HFFc6 (cell line): ENCODE results near the gene SMPDL3A. TPM values are rescaled to one million over a fixed set of nuclear protein-coding genes. Genes with fewer than 3 reads are reported as not detected.

Source experiments
- DNase-seq: peaks from one replicate; pipeline ENCODE4 v3.0.0-alpha.2; 2018
- H3K27ac Mint-ChIP-seq: 2 replicates; pipeline ENCODE4 v1.8.0; 2020; ENCODE audit warnings: mild to moderate bottlenecking, mixed read lengths
- H3K27me3 Mint-ChIP-seq: 2 replicates; pipeline ENCODE4 v1.8.0; 2021; ENCODE audit warnings: mild to moderate bottlenecking, moderate library complexity, mixed read lengths; ENCODE audit not compliant: insufficient read depth
- H3K36me3 Mint-ChIP-seq: 2 replicates; pipeline ENCODE4 v1.8.0; 2021; ENCODE audit warnings: low read depth, mixed read lengths
- H3K4me1 Mint-ChIP-seq: 2 replicates; pipeline ENCODE4 v1.8.0; 2020; ENCODE audit warnings: low read depth, mixed read lengths
- H3K4me3 Mint-ChIP-seq: 2 replicates; pipeline ENCODE4 v1.8.0; 2020; ENCODE audit warnings: mild to moderate bottlenecking, moderate library complexity, mixed read lengths
- H3K9me3 Mint-ChIP-seq: 2 replicates; pipeline ENCODE4 v1.8.0; 2020; ENCODE audit warnings: mild to moderate bottlenecking, mixed read lengths
- total RNA-seq, 6 experiments: library from RNA; stranded (reverse); fragmentation: NEBNext Ultra II Directional; extraction: Animal tissue kit (Norgen Biotek cat#: 25700); gene quantifications; 2 replicates in 1 of 6; 3 replicates in 5 of 6; pipeline ENCODE4 v1.2.3, GENCODE V29; 2021
- TF ChIP-seq, protein P1 (sequence below): fragments of 200-600 bp; sonication (generic); IDR thresholded peaks from 2 replicates; pipeline ENCODE4 v1.5.0; 2021; ENCODE audit warnings: antibody characterized with exemption, mild to moderate bottlenecking

SMPDL3A gene
- total RNA-seq, 6 experiments from 2014 or later = 4.8 to 8.2 (median 6.8) TPM

DNA sequence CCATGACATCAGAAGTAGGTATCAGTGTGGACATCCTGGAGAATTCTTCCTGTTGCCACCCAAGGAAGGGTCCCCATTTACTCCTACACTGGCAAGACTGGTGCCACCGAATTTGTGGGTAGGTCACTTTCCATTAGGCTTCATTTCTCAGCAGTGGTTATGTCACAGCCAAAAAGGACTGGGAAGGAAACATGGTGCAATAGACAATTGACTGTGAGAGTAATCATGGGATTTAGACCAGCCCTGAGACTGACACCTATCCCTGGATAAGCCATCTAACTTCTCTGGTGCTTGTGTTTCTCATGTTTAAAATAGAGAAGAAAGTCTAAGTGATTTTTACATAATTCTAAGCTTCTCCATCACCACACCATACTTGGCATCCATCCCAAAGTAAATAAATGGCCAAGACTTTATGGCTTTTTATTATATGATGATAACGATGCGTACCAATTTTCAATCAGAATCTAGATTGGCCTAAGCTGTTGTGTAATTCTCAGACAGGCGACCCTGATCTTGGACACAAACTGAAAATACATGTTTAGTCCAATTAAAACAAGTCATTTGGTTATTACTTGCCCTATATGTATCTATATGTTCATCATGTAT is 10.2 kb downstream of the SMPDL3A start:
- no peak overlapping the region for H3K27ac Mint-ChIP-seq

DNA sequence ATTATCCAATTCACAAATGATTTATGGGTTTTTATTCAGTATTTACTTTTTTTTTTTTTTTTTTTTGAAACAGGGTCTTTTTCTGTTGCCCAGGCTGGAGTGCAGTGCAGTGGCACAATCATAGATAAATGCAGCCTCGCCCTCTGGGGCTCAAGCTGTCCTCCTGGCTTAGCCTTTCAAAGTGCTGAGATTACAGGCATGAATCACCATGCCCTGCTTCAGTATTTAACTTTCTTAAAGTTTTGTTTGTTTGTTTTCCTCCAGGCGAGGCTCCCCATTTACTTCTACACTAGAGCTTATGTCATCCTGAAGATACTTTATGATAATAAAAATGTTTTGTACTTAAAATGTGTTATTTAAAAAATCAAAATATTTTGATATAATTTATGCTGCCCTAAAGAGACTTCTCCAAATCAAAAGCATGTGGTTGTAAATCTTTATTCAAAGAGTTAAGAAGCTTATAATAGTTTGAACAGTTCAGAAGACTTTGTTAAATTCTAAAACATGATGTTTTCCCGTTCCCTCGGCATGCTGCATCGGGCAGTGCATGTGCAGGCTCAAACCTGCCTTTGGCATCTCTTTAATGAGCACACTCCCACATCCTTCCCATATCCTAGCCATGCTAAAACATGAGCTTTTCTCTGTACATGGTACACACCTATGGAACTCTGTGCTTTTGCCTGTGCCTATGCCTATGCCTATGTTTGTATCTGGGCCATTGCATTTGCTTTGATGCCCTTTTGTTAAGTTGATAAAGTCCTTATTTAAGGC is 11.0 kb downstream of the SMPDL3A start:
- TF ChIP-seq, protein P1, sequence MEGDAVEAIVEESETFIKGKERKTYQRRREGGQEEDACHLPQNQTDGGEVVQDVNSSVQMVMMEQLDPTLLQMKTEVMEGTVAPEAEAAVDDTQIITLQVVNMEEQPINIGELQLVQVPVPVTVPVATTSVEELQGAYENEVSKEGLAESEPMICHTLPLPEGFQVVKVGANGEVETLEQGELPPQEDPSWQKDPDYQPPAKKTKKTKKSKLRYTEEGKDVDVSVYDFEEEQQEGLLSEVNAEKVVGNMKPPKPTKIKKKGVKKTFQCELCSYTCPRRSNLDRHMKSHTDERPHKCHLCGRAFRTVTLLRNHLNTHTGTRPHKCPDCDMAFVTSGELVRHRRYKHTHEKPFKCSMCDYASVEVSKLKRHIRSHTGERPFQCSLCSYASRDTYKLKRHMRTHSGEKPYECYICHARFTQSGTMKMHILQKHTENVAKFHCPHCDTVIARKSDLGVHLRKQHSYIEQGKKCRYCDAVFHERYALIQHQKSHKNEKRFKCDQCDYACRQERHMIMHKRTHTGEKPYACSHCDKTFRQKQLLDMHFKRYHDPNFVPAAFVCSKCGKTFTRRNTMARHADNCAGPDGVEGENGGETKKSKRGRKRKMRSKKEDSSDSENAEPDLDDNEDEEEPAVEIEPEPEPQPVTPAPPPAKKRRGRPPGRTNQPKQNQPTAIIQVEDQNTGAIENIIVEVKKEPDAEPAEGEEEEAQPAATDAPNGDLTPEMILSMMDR = no peak
- Mint-ChIP-seq H3K4me3 (no peak overlapping the region), H3K36me3 (0 out of 2 replicates have a peak, but pooled peaks cover 4% of the 10 kb centered on the region), H3K4me1 (peaks cover 61% of the 10 kb centered on the region), H3K27me3 (no peaks in the 10 kb centered on the region), H3K9me3 (no peaks in the 10 kb centered on the region), H3K27ac (no peak overlapping the region)
- DNase-seq = peak; percentile 50

More for the DNA sequence above, 10.2 kb downstream of the SMPDL3A start:
- Mint-ChIP-seq H3K36me3 (0 out of 2 replicates have a peak, but pooled peaks cover 4% of the 10 kb centered on the region), H3K4me3 (no peak overlapping the region), H3K4me1 (peaks cover 61% of the 10 kb centered on the region), H3K27me3 (no peaks in the 10 kb centered on the region), H3K9me3 (no peaks in the 10 kb centered on the region)
- TF ChIP-seq, protein P1 = no peak
- no peak for DNase-seq

DNA sequence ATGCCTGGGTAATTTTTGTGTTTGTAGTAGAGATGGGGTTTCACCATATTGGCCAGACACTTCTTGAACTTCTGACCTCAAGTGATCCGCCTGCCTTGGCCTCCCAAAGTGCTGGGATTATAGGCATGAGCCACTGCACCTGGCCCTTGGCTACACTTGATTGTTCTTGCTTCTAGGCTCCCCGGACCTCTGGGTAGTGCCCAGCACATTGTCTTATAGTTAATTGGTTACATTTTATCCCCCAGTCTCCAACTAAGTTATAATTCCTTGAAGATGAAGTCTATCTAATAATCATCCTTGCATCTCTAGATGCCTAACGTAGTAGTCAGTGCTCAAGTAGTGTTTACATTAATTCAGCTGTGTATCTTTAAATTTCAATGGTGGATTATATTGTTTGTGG is 11.8 kb downstream of the SMPDL3A start:
- TF ChIP-seq, protein P1 = no peak
- no peak for DNase-seq
- Mint-ChIP-seq H3K27ac (no peak overlapping the region), H3K9me3 (no peaks in the 10 kb centered on the region), H3K4me1 (peaks cover 61% of the 10 kb centered on the region), H3K4me3 (no peak overlapping the region), H3K27me3 (no peaks in the 10 kb centered on the region), H3K36me3 (0 out of 2 replicates have a peak, but pooled peaks cover 4% of the 10 kb centered on the region)

DNA sequence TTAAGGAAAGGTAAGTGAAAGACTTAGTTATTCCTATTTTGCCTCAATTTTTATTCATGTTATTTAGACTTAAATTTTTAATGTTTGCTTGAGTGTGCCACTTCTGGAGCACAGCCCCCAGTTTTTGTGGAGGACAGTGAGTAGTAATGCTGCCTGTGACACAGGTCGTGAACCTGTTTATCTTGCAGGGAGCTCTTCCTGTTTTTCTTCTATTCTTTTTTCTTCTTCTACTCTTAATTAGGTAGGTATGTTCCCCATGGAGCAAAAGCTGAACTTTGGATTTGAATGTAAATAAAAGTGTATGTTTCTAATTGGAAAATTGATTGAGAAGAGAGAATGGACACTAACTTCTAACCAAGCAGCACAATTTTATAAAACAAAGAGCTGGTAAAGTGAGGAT is 12.3 kb downstream of the SMPDL3A start:
- Mint-ChIP-seq H3K27me3 (no peaks in the 10 kb centered on the region), H3K4me1 (peaks cover 61% of the 10 kb centered on the region), H3K27ac (no peak overlapping the region), H3K4me3 (no peak overlapping the region), H3K36me3 (0 out of 2 replicates have a peak, but pooled peaks cover 4% of the 10 kb centered on the region), H3K9me3 (no peaks in the 10 kb centered on the region)
- TF ChIP-seq, protein P1 = no peak
- no peak for DNase-seq

DNA sequence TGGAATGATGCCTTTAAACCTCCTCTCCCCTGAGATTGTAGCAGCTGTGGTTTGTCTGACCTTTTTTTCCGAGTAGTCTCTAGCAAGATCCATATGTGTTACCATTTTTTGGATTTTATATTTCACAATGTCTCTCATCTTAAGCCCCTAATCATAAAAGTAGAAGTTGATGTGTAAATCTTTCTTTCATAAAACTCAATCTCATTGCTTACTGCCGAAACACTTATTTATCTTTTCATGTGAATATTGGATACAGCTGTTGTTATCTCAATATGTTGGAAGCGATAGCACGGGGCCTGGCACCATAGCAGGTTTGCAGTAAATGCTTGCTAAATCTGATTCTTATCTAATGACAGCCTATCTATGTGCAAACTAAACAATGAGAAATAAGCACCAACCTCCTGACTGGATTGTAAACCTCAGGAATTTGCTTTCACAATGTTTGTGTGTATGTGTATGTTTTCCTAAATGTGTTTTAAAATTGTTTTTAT is 14.2 kb downstream of the SMPDL3A start:
- DNase-seq = peak; percentile 9
- peaks cover 44% of the 10 kb centered on the region for H3K4me1 Mint-ChIP-seq
- 0 out of 2 replicates have a peak, but pooled peaks cover 4% of the 10 kb centered on the region for H3K36me3 Mint-ChIP-seq
- H3K4me3 Mint-ChIP-seq = no peak overlapping the region
- TF ChIP-seq, protein P1 = no peak
- H3K27ac Mint-ChIP-seq = no peak overlapping the region
- no peaks in the 10 kb centered on the region for H3K27me3 Mint-ChIP-seq
- no peaks in the 10 kb centered on the region for H3K9me3 Mint-ChIP-seq
